HS-27A (cell line): Measurements from ENCODE around the gene ICOS.
"Not testable (repeated sequence)": the region's sequence is repeated elsewhere in the genome, so short reads cannot be mapped to it uniquely, and the experiment has no call there.

Source experiments
- DNase-seq: peaks from one replicate; pipeline ENCODE4 v3.0.0-alpha.2; 2012; ENCODE audit warnings: low read depth, missing footprints

The ICOS gene

DNA sequence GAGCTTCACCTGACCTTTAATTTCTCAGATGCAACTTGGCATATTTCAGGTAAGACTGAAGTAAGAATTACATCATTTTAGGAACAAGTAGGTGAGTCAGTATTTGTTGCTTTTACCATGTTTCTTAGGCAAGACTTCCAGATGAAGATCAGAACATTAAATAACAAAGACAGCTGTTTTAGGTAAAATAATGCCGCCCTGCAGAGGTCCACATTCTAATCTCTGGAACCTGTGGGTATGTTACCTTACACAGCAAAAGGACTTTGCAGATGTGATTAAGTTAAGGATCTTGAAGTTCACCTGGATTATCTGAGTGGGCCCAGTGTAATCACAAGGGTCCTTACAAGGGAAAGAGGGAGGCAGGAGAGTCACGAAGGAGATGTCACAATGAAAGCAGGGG, 39.3 kb downstream of the ICOS start:
- DNase-seq: no peak

DNA sequence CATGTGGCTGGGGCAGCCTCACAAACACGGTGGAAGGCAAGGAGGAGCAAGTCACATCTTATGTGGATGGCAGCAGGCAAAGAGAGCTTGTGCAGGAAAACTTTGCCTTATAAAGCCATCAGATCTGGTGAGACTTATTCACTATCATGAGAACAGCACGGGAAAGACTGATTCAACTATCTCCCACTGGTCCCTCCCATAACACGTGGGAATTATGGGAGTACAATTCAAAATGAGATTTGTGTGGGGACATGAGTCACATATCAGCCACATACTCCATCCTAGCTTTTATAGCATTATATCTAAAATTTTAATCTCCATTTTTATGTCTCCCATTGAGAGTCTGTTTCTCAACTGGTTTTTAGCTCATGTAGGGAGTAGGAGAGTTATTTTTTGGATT, 45.7 kb downstream of the ICOS start:
- DNase-seq: no peak

DNA sequence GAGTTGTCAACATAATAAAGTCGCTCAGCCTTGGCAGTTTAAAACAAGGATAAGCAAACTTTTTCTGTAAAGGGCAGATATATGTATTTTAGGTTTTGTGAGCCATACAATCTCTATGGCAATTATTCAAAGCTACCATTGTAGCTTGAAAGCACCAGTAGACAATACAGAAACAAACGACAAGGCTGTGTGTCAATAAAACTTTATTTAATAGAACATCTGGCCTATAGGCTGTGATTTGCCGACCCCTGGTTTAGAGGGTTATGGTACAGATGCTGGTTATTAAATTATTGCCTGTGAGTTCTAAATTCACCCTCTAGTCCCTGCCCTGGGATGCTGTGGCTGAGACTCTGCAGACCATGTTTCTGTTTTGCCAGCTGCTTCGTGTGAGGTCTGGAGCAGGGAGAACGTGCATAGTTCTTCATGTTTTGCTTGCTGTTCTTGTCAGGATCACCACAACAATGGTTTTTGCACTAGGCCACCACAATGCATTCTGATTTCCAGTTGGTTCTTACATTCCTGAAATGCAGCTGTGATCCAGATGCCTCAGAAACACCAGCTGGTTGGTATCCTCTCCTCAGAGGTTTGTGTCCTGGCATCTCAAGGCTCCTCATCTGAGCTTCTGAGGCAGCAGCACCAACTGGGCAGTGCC, 46.6 kb downstream of the ICOS start:
- no peak for DNase-seq

DNA sequence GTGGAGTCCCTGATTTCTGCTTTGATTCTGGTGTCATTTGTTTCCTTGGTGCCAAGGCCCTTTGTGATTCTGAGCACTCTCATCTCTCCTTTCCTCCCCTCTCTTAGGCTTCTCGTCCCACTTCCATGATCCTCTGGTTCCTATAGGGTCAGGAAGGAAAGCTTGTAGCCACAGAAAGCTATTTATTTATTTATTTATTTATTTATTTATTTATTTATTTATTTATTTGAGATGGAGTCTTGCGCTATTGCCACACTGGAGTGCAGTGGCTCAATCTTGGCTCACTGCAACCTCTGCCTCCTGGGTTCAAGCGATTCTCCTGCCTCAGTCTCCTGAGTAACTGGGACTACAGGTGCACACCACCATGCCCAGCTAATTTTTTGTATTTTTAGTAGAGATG, 49.4 kb downstream of the ICOS start:
- not testable (repeated sequence) for DNase-seq

DNA sequence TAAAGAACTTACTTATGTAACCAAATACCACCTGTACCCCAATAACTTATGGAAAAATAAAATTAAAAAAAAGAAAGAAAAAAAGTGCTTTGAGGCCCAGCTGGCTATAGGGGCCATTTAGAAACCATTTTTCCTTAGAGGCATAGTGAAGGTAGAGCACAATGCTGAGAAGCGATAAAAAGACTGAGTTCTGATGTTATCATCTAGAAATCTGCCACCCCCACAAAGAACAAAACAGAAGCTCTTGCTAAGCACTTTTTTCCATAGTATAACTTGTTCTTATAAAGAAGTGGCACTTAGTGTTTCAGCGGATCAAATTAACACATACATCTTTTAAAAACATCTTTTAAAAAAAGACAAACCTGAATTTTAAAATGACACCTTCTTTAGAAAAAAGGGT, 51.4 kb downstream of the ICOS start:
- no peak for DNase-seq

DNA sequence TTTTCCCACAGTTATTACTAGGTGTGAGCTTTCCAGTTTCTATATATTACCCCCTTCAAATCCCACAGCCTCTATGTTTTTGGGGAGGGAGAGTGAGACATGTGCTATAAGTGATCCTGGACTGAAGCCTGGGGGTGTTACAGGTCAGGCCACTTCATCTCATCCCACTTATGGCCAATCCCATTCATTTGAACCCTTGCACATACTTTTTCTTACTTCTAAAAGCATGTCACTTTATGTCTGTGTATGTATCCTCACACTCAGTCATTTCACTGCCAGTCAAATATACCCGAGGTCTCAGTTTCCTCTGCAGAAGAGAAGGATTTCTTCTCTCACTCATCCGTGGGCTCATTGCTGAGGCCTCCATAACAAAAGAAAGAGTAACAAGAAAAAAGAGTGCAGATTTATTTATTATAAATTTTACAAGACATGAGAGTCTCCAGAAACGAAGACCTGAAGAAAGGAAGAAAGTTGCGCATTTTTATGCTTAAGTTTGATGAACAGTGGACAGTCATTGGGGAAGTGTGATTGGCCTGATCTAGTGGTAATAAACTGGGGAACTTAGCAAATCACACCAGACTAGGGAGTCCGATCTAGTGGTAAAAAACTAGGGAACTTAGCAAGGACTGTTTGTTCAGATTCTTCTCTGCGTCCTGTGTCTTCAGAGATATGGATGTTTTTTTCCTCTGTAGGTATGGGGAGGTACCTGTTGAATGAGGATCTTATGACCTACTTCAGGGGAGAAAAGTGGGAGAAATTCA, 52.1 kb downstream of the ICOS start:
- no peak for DNase-seq

DNA sequence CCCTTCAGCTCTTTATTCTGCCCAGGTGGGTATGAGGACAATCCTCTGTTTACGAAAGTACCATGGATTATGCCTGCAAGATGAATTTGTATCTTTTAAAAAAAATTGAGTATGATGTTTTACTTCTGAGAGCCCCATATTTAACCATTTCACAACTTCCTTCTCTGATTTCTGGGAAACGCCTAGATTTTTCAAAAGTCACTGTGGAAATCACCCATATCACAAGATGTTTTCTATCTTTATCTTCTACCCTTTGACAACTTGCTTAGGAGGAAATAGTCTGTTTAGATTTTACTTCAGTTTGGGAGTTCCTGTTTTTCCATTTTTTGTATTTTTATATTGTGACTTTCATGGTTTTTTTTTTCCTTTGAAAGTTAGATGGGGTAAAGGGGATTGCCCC, 53.0 kb downstream of the ICOS start:
- no peak for DNase-seq

DNA sequence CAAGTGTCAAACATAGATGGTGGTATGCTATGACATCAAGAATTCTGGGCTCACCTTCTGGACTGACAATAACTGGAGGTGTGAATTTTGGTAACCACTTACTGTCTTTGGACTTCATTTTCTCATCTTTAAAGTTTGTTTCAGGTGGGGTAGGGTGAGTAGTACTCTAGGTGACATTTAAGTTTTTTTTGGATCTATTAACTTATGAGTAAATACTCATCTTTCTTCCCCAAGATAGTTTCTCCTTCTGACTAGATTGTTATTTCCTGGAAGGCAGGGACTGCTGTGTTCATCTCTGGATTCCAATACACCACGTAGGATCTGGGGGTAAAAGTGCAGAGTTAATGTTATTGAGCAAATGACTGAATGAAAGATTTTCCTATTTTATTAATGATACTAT, 55.9 kb downstream of the ICOS start:
- DNase-seq: no peak

DNA sequence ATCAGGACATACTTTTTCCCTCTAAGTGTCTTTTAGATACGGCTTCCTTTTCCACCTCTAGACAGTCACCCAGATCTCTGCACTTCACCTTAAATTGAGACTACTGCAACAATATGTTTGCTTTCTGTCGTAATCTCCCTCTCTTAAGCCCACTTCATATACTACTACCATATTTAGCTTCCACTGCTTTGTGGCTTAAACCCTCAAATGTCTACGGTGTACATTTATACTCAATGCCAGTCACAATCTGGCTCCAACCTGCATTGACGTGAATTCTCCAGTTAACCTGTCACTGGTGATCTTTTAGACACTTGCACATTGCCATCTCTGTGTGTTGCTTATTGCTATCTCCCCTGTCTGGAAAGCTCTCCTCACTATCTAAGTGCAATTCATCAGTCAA, 56.4 kb downstream of the ICOS start:
- no peak for DNase-seq

DNA sequence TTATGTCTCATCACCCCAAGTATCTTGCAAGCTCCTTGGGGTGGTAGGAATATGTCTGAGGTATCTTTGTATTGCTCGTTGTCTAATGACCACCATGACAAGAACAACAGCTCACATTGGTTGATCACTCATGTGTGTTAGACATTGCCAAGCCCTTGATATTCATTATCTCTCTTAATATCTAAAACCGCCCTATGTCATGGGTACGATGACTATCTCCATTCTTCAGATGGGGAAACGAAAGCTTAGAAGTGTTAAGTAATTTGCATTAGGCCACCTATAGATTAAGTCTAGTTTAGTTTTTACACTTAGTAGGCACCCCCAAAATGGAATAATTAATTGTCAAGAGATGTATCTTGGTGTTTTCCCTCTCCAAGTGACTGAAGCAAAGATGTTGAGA, 57.0 kb downstream of the ICOS start:
- DNase-seq: no peak

DNA sequence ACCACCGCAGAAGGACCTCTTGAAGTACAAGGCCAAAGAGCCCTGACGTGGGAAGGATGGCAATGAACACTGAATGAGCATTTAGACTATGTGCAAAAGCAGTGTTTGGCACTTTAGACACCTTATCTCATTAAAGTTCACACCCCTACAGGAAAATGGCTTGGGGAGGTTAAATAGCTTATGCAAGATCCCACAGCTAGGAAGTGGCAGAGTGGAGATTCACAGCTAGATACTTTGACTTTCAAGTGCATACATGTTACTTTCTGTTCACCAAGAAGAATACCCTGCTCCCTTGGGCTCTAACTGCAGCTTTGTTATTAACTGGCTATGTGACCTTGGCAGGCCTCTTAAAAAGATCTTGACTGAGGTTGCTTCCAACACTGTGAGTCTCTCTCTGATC, 58.2 kb downstream of the ICOS start:
- no peak for DNase-seq

DNA sequence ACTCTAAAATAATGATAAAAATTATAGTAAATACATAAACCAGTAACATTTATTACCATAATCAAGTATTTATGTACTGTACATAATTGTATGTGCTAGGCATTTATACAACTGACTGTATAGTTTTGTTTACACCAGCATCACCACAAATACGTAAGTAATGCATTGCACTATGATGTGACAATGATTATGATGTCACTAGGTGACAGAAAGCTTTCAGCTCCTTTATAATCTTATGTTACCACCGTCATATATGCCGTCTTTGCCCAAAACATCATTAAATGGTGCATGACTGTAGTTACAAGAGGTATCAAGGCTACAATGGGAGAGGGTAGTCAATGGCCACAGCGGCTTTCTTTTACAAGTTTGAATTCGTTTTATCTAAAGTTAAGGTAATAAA, 60.1 kb downstream of the ICOS start:
- DNase-seq: no peak

DNA sequence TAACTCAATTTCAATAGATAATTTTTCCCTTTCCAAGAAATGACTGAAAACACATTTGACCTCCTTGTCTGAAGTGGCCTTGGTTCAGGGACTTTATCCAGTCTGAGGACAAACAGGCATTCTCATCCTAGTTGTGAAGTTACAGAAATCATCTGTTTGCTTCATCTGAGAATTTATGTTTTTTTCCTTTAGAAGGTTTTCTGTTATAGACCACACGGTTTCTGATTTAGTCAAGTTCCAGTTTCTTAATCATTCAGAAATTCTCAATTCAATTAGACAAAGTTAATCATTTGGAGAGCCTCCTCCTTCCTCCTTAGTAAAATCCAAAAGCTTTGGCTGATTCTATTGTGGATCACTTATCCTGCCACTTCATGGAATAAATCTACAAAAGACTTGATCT, 60.9 kb downstream of the ICOS start:
- no peak for DNase-seq

DNA sequence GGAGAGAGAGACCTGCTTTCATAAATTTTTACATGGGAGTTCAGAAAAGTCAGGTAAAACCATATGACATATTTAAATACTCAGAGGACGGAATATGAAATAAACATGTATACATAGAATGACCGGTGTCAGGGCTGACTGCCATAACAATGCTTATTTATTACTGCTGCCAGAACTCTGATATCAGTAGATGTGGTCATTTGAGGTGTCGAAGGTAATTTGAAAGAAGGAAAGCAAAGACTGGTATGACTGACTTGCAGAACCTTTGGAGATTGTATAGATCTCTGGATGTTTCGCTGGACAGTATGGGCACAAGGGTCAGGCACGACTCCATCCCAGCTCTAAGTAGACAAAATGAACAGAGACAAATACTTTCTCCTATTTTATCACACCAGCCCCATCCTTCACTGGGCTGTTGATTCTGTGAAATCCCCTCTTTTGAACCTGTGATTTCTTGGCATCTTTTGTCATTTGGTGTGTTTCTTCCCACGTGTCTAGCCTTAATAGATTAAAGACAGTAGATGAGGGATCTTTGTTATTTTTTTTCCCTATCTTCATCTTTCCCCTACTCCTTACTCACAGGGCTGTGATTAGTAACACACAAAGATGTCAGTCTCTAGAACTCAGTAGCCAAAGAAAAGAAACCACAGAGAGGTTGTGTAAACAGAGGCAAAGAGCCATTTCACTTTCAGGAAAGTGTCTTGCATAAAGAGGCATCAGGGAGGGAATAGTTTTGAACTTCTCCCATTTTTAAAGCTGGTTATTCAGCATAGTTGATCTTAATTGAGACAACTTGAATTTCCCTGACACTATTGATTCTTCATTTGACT, 61.6 kb downstream of the ICOS start:
- no peak for DNase-seq

DNA sequence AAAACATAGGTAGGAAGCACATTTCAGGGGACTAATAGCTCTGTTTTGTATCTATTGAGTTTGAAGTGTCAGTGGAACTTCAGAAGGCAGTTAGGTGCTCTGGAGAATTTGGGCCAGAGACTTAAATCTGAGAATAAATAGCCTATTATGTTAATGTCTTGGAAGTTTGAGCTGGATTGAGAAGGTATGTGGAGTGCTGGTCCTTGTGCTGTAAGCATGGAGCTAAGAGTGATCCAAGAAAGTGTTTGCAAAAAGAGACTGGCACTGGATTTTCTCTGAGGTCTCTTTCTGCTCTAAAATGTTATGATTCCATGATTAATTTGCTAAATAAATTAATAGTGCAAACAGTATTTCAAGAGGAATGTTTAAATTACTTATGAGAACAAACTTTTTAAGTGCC, 63.3 kb downstream of the ICOS start:
- DNase-seq: no peak

DNA sequence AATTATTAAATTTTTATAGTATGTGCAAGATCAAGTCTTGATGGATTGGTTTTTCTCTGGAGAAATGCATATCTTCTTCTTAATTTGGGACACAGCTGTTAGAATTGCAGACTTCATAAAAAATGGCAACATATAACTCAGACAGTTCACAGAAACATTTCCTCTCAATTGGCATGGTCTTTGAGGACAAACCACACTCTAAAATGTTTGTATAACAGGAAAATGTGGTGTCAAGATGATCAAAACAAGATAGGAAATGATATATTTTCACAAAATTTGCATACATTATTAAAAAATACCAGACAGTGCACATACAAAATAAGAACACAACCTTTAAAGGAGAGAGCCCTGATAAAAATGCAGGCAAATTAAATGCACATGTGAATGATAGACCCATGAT, 63.9 kb downstream of the ICOS start:
- DNase-seq: no peak

DNA sequence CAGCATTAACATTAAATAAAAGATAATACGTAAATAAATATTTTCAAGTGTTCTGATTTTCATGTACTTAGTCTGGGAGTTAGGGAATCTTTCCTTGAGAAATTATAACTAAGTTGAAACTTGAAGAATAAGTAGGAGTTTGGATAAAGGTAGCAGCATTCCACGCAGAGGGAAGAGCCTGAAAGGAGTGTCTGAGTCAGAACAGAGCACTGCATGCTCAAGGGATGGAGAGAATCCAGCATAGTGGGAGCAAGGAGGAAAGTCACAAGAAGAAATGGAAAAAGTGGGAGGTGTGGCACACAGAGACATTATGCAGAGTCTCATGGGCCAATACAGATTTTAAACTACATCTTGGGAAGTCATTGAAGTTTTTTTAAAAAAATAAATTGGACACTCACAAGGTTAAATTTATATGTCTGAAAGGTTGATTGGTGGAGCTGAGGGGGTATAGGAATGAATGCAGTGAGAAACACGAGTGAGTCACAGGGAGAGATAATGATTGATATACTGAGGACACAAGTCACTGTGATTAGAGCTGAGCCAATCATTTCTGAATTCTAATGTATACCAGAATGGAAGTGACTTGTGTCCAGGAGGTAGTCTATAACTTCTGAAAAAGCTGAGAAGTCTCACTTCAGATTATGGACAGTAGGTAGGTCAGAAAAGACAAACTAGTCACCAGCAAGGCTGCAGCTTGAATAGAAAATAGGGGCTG, 66.9 kb downstream of the ICOS start:
- no peak for DNase-seq

DNA sequence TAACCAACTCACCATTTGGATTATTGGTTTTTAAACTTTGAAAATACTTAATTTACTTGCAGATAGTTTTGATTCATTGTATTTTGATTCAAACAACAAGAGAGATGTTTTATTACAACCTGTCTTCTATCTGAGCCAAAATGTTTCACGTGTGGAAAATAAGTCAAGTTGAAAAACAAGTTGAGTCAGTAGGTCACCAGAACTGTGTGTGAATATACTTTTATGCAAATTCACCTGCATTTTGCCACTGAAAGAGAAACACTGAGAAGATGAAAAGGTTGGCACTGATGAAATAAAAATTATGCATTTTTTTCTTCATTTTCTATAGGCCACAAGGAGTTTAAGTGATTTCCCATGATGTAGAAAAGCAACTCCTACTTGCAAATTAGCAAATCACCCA, 68.3 kb downstream of the ICOS start:
- DNase-seq: no peak

DNA sequence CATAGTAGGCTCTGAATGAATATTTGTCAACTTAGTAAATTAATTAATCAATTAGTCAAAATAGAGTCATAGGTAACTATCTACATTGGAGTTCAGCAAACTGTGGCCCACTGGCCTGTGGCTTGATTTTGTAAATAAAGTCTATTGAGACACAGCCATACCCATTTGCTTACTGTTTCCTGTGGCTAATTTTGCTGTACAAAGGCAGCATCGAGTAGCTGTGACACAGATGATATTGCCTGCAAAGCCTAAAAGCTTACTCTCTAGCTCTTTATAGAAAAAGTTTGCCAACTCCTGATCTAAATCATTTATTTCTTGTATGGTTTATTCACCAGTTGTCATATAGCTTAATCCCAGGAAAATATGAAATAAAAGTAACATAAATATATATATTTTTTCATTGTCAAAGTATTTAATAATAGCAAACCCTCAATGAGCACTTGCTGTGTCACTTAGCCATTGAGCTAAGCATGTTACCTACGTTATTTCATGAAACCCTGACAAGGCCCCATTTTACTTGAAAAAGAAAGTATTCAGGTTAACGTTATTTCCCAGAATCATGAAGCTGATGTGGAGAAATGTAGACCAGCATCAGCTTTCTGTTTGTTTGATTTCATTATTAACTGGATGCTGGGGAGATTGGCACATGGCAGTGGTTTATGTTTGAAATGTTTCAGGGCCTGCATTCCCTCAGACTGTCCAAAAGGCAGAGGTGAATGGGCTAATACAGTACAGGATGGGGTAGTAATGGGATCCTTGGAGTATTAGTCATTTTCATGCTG, 69.6 kb downstream of the ICOS start:
- no peak for DNase-seq

DNA sequence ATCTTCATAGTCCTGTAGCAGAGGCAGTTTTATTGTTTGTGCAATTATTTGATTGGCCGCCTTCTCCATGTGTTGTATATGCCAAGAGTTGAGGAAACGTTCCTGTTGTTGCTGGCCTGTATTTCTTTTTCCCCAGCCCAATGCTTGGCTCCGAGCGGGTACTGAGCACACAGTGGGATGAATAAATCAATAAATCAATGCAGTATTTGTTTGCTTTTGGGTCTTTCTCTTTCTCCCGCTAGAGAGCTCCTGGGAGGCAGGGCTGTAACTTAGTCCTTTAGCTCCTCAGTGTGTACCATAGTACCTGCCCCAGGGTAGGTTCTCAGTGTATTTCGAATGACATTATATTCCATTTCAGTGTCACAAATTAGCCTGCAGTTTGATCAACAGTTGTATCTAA, 71.8 kb downstream of the ICOS start:
- no peak for DNase-seq

DNA sequence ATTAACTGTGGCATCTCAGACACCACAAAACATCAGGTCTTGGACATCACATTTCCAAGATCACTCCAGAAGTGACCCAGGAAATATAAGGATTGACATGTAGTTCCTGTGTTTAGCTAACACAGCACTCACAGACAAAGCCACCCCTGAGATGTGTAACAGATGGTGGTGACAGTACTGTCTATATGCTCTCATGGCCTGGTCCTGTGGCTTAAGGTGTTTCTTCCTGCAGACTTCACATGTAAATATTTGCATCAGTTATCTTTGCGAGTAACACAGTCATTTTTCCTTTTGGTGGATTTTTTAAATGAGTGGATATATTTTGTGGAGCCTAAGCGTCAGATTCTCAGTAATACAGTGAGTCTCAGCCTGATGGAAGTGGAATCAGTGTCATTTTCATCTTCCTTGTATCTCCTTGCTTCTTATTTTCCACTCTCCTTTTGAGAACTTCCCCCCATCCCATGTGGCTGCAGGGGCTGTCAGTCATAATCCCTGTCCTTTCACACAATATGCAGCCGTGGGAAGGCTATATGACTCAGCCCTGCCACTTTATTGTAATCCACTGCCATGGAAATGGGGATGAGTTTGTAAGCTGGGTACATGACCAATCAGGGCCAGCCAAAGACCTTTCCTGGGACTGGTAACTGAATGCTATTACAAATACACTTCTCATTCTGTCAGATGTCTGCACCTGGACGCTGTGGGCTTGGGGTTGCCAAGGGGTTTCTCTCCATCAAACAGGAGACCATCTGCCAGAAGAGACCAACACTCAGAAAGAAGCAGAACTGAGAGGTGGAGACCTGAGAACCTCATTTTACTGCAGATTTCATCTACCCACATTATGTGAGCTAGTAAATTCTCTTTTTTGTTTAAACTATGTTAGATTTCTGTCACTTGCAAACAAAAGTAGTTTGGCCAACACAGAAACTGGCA, 74.3 kb downstream of the ICOS start:
- DNase-seq: no peak
